ENCODE data around the gene VPS13D.

DNA sequence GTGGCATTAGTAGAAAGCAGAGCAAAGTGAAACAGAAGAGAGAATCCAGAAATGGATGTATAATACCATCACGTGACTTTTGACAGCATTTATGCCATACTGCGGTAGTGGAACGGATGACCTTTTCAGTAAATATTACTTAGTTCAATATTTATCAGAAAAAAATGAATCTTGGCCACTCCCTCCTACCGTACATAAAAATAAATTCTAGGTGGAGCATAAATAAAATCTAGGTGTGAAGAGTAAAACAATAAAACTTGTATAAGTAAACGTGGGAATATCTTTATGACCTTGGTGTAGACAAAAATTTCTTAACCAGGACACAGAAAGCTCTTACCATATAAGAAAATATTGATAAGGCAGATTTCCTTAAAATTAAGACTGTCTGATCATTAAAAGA is 182.6 kb downstream of the VPS13D start:
- TF ChIP-seq EZH2 (IDR thresholded peaks at IDR 0.05; ENCODE audit: borderline replicate concordance, low read length), result no peak
- TF ChIP-seq, protein P1, sequence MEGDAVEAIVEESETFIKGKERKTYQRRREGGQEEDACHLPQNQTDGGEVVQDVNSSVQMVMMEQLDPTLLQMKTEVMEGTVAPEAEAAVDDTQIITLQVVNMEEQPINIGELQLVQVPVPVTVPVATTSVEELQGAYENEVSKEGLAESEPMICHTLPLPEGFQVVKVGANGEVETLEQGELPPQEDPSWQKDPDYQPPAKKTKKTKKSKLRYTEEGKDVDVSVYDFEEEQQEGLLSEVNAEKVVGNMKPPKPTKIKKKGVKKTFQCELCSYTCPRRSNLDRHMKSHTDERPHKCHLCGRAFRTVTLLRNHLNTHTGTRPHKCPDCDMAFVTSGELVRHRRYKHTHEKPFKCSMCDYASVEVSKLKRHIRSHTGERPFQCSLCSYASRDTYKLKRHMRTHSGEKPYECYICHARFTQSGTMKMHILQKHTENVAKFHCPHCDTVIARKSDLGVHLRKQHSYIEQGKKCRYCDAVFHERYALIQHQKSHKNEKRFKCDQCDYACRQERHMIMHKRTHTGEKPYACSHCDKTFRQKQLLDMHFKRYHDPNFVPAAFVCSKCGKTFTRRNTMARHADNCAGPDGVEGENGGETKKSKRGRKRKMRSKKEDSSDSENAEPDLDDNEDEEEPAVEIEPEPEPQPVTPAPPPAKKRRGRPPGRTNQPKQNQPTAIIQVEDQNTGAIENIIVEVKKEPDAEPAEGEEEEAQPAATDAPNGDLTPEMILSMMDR (IDR thresholded peaks at IDR 0.05; ENCODE audit: low read length), result no peak
